ENCODE results near the gene OR52E5.

DNA sequence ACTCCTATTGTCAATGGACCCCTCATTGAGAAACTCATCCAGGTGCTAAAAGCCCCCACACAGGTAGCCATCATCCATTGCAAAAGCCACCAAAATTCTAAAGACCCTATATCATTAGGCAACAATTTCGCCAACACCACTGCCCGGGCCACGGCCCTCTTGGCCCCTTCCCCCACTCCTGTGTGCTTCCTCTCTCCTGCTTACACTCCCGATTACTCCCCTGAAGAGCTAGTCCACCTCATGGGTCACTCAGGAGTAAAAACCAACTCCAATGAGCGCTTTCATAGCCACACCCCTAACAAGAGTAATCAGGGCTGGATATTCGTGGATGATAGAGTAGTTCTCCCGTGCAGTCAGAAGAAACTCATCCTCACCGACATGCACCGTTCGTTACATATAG is 40.1 kb downstream of the OR52E5 start:
- no peak for TF ChIP-seq POLR2A (IDR thresholded peaks at IDR 0.05)
- TF ChIP-seq, protein P1, sequence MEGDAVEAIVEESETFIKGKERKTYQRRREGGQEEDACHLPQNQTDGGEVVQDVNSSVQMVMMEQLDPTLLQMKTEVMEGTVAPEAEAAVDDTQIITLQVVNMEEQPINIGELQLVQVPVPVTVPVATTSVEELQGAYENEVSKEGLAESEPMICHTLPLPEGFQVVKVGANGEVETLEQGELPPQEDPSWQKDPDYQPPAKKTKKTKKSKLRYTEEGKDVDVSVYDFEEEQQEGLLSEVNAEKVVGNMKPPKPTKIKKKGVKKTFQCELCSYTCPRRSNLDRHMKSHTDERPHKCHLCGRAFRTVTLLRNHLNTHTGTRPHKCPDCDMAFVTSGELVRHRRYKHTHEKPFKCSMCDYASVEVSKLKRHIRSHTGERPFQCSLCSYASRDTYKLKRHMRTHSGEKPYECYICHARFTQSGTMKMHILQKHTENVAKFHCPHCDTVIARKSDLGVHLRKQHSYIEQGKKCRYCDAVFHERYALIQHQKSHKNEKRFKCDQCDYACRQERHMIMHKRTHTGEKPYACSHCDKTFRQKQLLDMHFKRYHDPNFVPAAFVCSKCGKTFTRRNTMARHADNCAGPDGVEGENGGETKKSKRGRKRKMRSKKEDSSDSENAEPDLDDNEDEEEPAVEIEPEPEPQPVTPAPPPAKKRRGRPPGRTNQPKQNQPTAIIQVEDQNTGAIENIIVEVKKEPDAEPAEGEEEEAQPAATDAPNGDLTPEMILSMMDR (IDR thresholded peaks at IDR 0.05): no peak

Data from breast epithelium (tissue), 3 donors.